ENCODE data around the gene ABHD17C. TPM values are rescaled to one million over a fixed set of nuclear protein-coding genes. Genes with fewer than 3 reads are reported as not detected.

The ABHD17C gene
- total and polyA plus RNA-seq, 2 experiments from 2014 or later = 21.9 to 32.4 TPM

DNA sequence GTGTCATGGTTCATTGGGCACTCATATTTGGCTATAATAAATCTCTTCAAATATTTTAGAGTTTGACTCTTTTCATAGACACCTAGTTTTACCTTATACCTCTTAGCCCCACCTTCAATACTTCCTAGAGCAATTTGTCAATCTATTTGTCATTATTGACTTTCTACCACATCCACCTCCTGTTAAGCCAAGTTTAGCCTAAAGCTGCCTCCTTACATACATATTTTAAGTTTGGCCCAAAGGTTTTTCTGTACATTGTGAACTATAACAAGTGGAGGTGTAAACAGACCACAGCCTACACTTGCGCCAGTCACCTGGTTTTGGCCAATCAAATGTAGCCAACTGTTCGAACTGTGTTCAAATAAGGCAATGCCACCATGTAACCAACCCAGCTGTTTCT is 18.1 kb upstream of the ABHD17C start:
- no peak for DNase-seq (ENCODE audit: low spot score)
- no peaks in the 10 kb centered on the region for H4K20me1 ChIP-seq (ENCODE audit: insufficient read depth, poor library complexity, severe bottlenecking)
- TF ChIP-seq, protein P1, sequence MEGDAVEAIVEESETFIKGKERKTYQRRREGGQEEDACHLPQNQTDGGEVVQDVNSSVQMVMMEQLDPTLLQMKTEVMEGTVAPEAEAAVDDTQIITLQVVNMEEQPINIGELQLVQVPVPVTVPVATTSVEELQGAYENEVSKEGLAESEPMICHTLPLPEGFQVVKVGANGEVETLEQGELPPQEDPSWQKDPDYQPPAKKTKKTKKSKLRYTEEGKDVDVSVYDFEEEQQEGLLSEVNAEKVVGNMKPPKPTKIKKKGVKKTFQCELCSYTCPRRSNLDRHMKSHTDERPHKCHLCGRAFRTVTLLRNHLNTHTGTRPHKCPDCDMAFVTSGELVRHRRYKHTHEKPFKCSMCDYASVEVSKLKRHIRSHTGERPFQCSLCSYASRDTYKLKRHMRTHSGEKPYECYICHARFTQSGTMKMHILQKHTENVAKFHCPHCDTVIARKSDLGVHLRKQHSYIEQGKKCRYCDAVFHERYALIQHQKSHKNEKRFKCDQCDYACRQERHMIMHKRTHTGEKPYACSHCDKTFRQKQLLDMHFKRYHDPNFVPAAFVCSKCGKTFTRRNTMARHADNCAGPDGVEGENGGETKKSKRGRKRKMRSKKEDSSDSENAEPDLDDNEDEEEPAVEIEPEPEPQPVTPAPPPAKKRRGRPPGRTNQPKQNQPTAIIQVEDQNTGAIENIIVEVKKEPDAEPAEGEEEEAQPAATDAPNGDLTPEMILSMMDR (IDR thresholded peaks at IDR 0.05; ENCODE audit: poor library complexity) = no peak
- no peak for TF ChIP-seq EZH2 (IDR thresholded peaks at IDR 0.05; ENCODE audit: borderline replicate concordance)
- no peak for TF ChIP-seq EZH2phosphoT487 (IDR thresholded peaks at IDR 0.05; ENCODE audit: low read depth, severe bottlenecking, unreplicated experiment)
- H2AFZ ChIP-seq = no peak overlapping the region
- no peak overlapping the region for H3K27ac ChIP-seq
- no peaks in the 10 kb centered on the region for H3K79me2 ChIP-seq
- no peaks in the 10 kb centered on the region for H3K36me3 ChIP-seq (replicated peaks; ENCODE audit: insufficient read depth, low read depth)
- H3K4me2 ChIP-seq = no peak overlapping the region
- H3K9me2 ChIP-seq (replicated peaks; ENCODE audit: insufficient read depth) = no peaks in the 10 kb centered on the region
- no peak overlapping the region for H3K4me3 ChIP-seq
- peaks cover 19% of the 10 kb centered on the region for H3K4me1 ChIP-seq (ENCODE audit: insufficient read depth)
- no peaks in the 10 kb centered on the region for H3K27me3 ChIP-seq
- H3K9me3 ChIP-seq (ENCODE audit: low read depth) = no peaks in the 10 kb centered on the region
- 94% methylated on average over 2 of the region's 2 CpGs for WGBS (ENCODE audit: low lambda C conversion rate, missing lambda C conversion rate)

DNA sequence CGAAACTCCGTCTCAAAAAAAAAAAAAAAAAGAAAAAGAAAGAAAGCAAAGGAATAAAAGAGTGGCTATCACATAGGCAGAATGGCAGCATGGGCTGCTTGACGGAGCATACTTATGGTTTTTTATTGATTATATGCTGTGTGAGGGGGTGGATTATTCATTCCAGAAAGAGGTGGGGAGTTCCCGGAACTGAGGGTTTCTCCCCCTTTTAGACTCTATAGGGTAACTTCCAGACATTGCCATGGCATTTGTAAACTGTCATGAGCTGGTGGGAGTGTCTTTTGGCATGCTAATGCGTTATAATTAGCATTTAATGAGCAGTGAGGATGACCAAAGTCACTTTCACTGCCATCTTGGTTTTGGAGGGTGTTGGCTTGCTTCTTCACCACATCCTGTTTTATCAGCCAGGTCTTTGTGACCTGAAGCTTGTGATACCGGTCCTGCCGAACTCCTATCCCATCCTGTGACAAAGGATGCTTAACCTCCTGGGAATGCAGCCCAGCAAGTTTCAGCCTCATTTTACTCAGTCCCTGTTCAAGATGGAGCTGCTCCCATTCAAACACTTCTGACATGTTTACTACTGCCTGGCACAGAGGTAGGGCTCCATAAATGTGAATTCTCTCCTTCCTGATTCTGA is 15.8 kb upstream of the ABHD17C start:
- Histone ChIP-seq H3K4me3 (no peak overlapping the region), H3K9me2 (replicated peaks; ENCODE audit: insufficient read depth) (no peaks in the 10 kb centered on the region), H2AFZ (no peak overlapping the region), H3K79me2 (no peaks in the 10 kb centered on the region), H3K4me1 (ENCODE audit: insufficient read depth) (peaks cover 24% of the 10 kb centered on the region), H3K27ac (peak overlapping the region; percentile 90), H3K4me2 (peak overlapping the region; percentile 32), H3K9me3 (ENCODE audit: low read depth) (no peaks in the 10 kb centered on the region), H3K36me3 (replicated peaks; ENCODE audit: insufficient read depth, low read depth) (no peaks in the 10 kb centered on the region), H4K20me1 (ENCODE audit: insufficient read depth, poor library complexity, severe bottlenecking) (no peaks in the 10 kb centered on the region), H3K27me3 (no peaks in the 10 kb centered on the region)
- 78% methylated on average over 7 of the region's 7 CpGs for WGBS (ENCODE audit: low lambda C conversion rate, missing lambda C conversion rate)
- DNase-seq (ENCODE audit: low spot score) = peak; percentile 17
- TF ChIP-seq EZH2 (IDR thresholded peaks at IDR 0.05; ENCODE audit: borderline replicate concordance) (no peak), EZH2phosphoT487 (IDR thresholded peaks at IDR 0.05; ENCODE audit: low read depth, severe bottlenecking, unreplicated experiment) (no peak)
- TF ChIP-seq, protein P1 (IDR thresholded peaks at IDR 0.05; ENCODE audit: poor library complexity) = no peak

DNA sequence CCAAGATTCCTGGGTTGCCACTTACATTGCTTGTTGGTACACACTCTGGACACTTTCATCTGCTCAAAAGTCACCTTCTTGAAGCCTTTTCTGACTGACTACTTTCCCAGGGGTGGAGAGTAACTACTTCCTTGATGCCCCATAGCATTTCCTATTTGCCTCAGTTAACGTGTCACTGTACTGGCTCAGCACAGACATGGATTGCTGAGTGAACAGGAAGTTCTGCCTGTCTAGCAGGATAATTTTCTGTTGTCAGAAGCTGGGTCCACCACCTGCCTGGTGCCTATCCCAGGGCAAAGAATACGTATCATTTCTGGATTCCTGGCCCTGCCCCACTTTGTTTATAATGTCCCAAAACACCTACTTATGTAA is 15.3 kb upstream of the ABHD17C start:
- no peaks in the 10 kb centered on the region for H3K9me2 ChIP-seq (replicated peaks; ENCODE audit: insufficient read depth)
- TF ChIP-seq, protein P1 (IDR thresholded peaks at IDR 0.05; ENCODE audit: poor library complexity) = no peak
- TF ChIP-seq EZH2 (IDR thresholded peaks at IDR 0.05; ENCODE audit: borderline replicate concordance) (no peak), EZH2phosphoT487 (IDR thresholded peaks at IDR 0.05; ENCODE audit: low read depth, severe bottlenecking, unreplicated experiment) (no peak)
- H3K36me3 ChIP-seq (replicated peaks; ENCODE audit: insufficient read depth, low read depth) = no peaks in the 10 kb centered on the region
- H3K27me3 ChIP-seq = no peaks in the 10 kb centered on the region
- no peak overlapping the region for H2AFZ ChIP-seq
- H4K20me1 ChIP-seq (ENCODE audit: insufficient read depth, poor library complexity, severe bottlenecking) = no peaks in the 10 kb centered on the region
- DNase-seq (ENCODE audit: low spot score) = peak; percentile 21
- peak overlapping the region; percentile 90 for H3K27ac ChIP-seq
- WGBS (ENCODE audit: low lambda C conversion rate, missing lambda C conversion rate) = 31% methylated on average over 2 of the region's 2 CpGs
- H3K4me3 ChIP-seq = no peak overlapping the region
- peak overlapping the region; percentile 32 for H3K4me2 ChIP-seq
- H3K9me3 ChIP-seq (ENCODE audit: low read depth) = no peaks in the 10 kb centered on the region
- H3K79me2 ChIP-seq = no peaks in the 10 kb centered on the region
- peaks cover 24% of the 10 kb centered on the region for H3K4me1 ChIP-seq (ENCODE audit: insufficient read depth)
